CD4-positive, alpha-beta T cell treated with Interleukin-17A for 4 hours (primary cell): ENCODE measurements around the gene SLC16A14.
A peak's percentile ranks its signal among the peaks of the same experiment; 100 is the strongest.

Source experiments
- DNase-seq: peaks from one replicate; pipeline ENCODE4 v3.0.0-alpha.2; 2020; ENCODE audit warnings: mixed read lengths

The SLC16A14 gene

GRCh38 chr2:230042195-230042594 lies 26.5 kb downstream of the SLC16A14 start:
- no peak for DNase-seq

GRCh38 chr2:230023313-230023712 lies 45.4 kb downstream of the SLC16A14 start:
- no peak for DNase-seq

- no peak for DNase-seq
These were observed 49.0 kb downstream of the SLC16A14 start for GRCh38 chr2:230019742-230020141.

- no peak for DNase-seq
These were observed 50.6 kb downstream of the SLC16A14 start for GRCh38 chr2:230018153-230018552.

- DNase-seq: no peak
These were observed 51.9 kb downstream of the SLC16A14 start for GRCh38 chr2:230016844-230017243.

GRCh38 chr2:230012267-230012884 lies 56.3 kb downstream of the SLC16A14 start:
- DNase-seq: no peak

GRCh38 chr2:230011617-230012016 lies 57.1 kb downstream of the SLC16A14 start:
- DNase-seq: no peak

- DNase-seq: no peak
These were observed 58.2 kb downstream of the SLC16A14 start for GRCh38 chr2:230010501-230010900.

GRCh38 chr2:230008708-230009066 lies 60.0 kb downstream of the SLC16A14 start:
- DNase-seq: no peak

- DNase-seq: peak; percentile 86
These were observed 60.6 kb downstream of the SLC16A14 start for GRCh38 chr2:230007931-230008707.

GRCh38 chr2:230000118-230000841 lies 68.4 kb downstream of the SLC16A14 start:
- DNase-seq: no peak

GRCh38 chr2:229997565-229997964 lies 71.2 kb downstream of the SLC16A14 start:
- DNase-seq: no peak

GRCh38 chr2:229996320-229996719 lies 72.4 kb downstream of the SLC16A14 start:
- no peak for DNase-seq

- DNase-seq: no peak
These were observed 75.5 kb downstream of the SLC16A14 start for GRCh38 chr2:229993236-229993635.
